ENCODE data around the gene CBFA2T3.

Gene CBFA2T3

DNA sequence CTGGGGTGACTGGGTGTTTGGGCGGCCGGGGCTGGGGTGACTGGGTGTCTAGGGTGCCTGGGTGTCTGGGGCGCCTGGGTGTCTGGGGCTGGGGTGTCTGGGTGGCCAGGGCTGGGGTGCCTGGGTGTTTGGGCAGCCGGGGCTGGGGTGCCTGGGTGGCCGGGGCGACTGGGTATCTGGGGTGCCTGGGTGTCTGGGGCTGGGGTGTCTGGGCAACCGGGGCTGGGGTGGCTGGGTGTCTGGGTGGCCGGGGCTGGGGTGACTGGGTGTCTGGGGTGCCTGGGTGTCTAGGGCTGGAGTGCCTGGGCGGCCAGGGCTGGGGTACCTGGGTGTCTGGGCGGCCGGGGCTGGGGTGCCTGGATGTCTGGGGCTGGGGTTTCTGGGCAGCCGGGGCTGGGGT is 151.9 kb downstream of the CBFA2T3 start:
- no peak for DNase-seq
